ENCODE data around the gene TGDS.

DNA sequence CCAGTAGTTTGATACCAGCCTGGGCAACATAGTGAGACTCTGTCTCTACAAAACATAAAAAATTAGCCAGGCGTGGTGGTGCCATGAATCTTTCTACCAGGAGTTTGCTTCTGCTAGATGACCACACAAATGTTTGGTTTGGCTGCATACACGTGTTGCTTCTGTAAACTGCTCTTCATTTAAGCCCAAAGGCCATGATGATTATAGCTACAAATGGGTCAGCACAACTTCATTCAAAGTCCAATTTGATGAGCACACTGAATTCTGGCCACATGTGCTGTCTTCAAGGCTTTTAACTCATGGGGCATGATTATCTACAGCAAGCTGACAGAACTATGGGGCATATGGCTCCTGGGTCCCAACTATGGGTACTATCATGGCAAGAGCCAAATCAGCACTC is 70.2 kb downstream of the TGDS start:
- TF ChIP-seq EZH2 (optimal IDR thresholded peaks at IDR 0.05; ENCODE audit: low read depth, low read length) (no peak), EZH2phosphoT487 (IDR thresholded peaks at IDR 0.05; ENCODE audit: low read length) (no peak)
- TF ChIP-seq, protein P1, sequence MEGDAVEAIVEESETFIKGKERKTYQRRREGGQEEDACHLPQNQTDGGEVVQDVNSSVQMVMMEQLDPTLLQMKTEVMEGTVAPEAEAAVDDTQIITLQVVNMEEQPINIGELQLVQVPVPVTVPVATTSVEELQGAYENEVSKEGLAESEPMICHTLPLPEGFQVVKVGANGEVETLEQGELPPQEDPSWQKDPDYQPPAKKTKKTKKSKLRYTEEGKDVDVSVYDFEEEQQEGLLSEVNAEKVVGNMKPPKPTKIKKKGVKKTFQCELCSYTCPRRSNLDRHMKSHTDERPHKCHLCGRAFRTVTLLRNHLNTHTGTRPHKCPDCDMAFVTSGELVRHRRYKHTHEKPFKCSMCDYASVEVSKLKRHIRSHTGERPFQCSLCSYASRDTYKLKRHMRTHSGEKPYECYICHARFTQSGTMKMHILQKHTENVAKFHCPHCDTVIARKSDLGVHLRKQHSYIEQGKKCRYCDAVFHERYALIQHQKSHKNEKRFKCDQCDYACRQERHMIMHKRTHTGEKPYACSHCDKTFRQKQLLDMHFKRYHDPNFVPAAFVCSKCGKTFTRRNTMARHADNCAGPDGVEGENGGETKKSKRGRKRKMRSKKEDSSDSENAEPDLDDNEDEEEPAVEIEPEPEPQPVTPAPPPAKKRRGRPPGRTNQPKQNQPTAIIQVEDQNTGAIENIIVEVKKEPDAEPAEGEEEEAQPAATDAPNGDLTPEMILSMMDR (IDR thresholded peaks at IDR 0.05; ENCODE audit: low read length) = no peak

Data from MM.1S (cell line).